Activated CD4-positive, alpha-beta T cell treated with anti-CD3 and anti-CD28 coated beads, Interleukin-10, Interleukin-2, amounts not matched to agents 100 ng/mL and 50 ng/mL, durations not matched to agents 16 hours and 8 hours (primary cell): Measurements from ENCODE around the gene CAMKMT.
"Not testable (repeated sequence)": the region's sequence is repeated elsewhere in the genome, so short reads cannot be mapped to it uniquely, and the experiment has no call there.

Source experiments
- DNase-seq: peaks from one replicate; pipeline ENCODE4 v3.0.0-alpha.2; 2020

Gene CAMKMT

GRCh38 chr2:44362207-44363015 is 664 bp downstream of the CAMKMT start:
- peak; percentile 52 for DNase-seq

GRCh38 chr2:44364604-44365003 is 2.9 kb downstream of the CAMKMT start:
- no peak for DNase-seq

- DNase-seq = peak; percentile 54
Observed at GRCh38 chr2:44367591-44367990, 5.8 kb downstream of the CAMKMT start.

GRCh38 chr2:44369392-44369791 is 7.6 kb downstream of the CAMKMT start:
- no peak for DNase-seq

- no peak for DNase-seq
Observed at GRCh38 chr2:44371445-44371844, 9.7 kb downstream of the CAMKMT start.

- DNase-seq = no peak
Observed at GRCh38 chr2:44372246-44372645, 10.5 kb downstream of the CAMKMT start.

- no peak for DNase-seq
Observed at GRCh38 chr2:44377486-44377885, 15.7 kb downstream of the CAMKMT start.

GRCh38 chr2:44385226-44385625 is 23.5 kb downstream of the CAMKMT start:
- DNase-seq = not testable (repeated sequence)

- DNase-seq = no peak
Observed at GRCh38 chr2:44388877-44389276, 27.1 kb downstream of the CAMKMT start.

GRCh38 chr2:44389895-44390294 is 28.1 kb downstream of the CAMKMT start:
- no peak for DNase-seq

GRCh38 chr2:44392338-44392943 is 30.7 kb downstream of the CAMKMT start:
- peak; percentile 36 for DNase-seq

GRCh38 chr2:44397447-44398175 is 35.9 kb downstream of the CAMKMT start:
- no peak for DNase-seq

- DNase-seq = no peak
Observed at GRCh38 chr2:44398243-44398897, 36.6 kb downstream of the CAMKMT start.

GRCh38 chr2:44420725-44421124 is 59.0 kb downstream of the CAMKMT start:
- DNase-seq = no peak

GRCh38 chr2:44424211-44424610 is 62.5 kb downstream of the CAMKMT start:
- no peak for DNase-seq

- no peak for DNase-seq
Observed at GRCh38 chr2:44429034-44429433, 67.3 kb downstream of the CAMKMT start.

GRCh38 chr2:44430342-44430741 is 68.6 kb downstream of the CAMKMT start:
- no peak for DNase-seq

GRCh38 chr2:44433895-44434294 is 72.1 kb downstream of the CAMKMT start:
- no peak for DNase-seq

GRCh38 chr2:44441200-44441599 is 79.5 kb downstream of the CAMKMT start:
- DNase-seq = no peak

- DNase-seq = no peak
Observed at GRCh38 chr2:44442019-44442418, 80.3 kb downstream of the CAMKMT start.

GRCh38 chr2:44443517-44443916 is 81.8 kb downstream of the CAMKMT start:
- DNase-seq = no peak

- no peak for DNase-seq
Observed at GRCh38 chr2:44444881-44445280, 83.1 kb downstream of the CAMKMT start.

- no peak for DNase-seq
Observed at GRCh38 chr2:44448860-44449527, 87.2 kb downstream of the CAMKMT start.
